NCI-H69 (cell line): ENCODE data around the gene RNF148.
"Not testable (repeated sequence)": the region's sequence is repeated elsewhere in the genome, so short reads cannot be mapped to it uniquely, and the experiment has no call there.

Experiments
- DNase-seq: peaks from one replicate; lab custom pipeline; 2025; lab: John Stamatoyannopoulos, UW

RNF148 gene

GRCh38 chr7:122691569-122692235, 11.0 kb downstream of the RNF148 start:
- DNase-seq: no peak

DNA sequence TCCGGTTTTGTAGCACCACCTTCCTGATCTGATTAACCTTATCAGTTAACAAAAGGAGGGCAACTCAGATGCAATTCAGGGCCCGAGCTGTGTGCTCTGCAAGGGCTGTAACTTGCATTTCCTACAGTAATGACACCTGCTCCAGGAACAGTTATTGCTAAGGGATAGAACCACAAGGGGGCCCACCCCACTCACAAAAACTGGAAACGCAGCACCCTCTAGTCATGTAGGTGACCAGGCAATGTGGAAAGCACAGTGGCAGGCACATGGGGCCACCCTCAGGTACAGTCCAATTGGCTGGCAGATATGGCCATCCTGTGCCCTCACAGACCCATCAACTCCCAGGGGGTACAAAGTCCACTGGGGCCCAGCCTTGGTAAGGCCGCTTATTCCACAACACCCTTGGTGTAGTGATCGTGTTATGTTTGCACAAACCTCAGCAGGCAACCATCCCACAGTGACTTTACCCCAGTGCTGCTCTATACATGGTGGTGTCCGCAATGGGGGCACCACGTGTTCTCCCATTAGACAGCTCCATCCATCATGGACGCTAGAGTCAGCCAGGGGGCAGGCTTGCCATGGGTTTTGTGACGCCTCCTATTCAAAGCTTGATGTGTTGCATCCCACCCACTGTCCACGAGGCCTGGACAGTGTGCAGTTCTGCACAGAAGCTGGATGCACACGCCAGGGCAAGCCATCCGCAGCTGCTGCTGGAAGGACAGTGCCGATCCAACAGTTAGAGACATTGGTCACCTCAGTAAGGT, 13.2 kb downstream of the RNF148 start:
- DNase-seq: peak; percentile 64

DNA sequence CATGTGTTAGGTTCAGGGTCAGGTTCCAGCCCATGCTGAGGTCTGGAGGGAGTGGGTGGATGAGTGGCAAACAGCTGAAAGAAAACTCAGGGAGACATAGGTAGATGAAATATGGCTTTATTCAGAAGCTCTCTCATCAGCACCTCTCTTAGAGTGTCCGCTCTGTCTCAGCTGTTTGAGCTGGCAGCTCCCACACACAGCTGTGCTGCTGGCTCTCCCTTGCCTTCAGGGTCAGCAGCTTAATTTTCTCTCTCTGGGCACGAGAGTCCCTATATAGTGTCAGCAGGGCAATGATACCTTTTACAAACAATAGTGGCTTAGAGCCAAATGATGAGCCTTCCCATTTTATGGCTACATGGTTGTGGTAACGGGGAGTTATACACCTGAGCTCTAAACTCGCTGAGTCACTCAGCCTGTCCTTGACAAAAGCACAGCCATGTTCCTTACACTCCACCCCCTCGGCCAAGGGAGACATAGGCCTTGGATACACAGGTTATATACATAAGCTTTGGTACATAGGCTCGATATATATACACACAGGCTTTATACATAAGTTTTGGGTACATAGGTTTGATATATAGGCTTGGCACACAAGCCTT, 14.2 kb downstream of the RNF148 start:
- peak; percentile 70 for DNase-seq

- DNase-seq: no peak
Measured at GRCh38 chr7:122686360-122686878, 16.3 kb downstream of the RNF148 start.

DNA sequence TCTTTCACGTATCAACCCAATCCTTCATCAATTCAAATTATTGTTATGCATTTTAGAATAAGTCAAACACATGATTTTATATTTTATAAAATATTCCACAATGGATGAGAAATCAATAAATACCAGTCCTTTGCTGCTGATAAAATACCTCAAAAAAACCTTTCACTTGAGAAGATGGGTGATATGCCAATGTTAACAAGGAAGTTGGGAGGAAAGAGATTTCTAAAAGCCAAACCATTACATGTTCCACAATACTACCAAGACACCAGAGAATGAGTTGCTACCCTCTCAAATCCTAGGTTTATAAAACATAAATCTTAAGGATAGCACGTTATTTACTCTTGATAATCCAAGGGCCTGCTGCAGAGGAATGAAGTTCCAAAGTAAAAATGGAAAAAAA, 18.2 kb downstream of the RNF148 start:
- DNase-seq: no peak

DNA sequence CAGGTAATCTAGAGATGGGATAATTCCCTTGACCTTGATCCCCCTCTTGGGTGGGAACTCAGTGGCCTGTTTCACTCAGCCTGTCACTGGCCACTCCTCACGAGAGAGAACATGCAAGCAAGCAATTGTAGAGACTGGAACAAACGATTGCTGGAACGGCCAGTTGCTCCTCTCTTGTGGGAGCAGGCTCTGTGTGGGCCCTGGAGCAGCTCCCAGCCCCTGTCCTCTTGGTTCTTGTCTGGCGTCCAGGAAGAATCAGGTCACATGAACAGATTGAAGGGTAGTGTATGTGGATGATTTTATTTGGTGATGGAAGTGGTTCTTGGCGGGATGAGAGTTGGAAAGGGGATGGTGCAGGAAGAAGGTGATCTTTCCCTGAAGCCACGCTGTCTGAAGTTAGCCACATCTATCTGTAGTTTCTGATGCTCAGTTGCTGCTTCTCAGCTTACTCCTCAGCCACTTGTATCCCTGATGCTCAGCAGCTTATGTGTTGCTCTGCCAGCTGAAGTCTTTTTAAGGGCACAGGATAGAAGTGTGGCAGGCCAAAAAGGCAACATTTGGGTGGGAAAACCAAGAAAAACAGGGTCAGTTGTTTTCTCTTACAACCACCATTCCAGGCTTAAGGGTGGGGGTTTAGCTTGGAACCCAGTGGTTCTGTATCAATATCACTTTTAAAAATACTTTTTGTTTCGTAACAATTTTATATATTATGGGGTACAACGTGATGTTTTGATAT, 19.7 kb downstream of the RNF148 start:
- DNase-seq: no peak

- DNase-seq: not testable (repeated sequence)
Measured at GRCh38 chr7:122681186-122681585, 21.5 kb downstream of the RNF148 start.

DNA sequence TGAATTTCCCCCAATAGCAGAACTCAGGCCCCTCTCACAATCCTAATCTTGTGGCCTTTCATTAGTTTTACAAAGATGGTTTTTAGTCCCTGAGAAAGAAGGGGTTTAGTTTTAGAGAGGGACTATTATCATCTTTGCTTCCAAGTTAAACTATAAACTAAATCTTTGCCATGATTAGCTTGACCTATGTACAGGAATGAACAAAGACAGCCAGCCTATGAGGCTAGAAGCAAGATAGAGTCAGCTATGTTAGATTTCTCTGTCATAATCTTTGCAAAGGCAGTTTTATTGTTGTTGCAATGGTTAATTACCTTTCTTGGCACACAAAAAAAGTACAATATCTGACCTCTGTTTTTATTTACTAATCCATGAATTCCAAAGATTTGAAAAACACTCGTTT, 22.9 kb downstream of the RNF148 start:
- no peak for DNase-seq

- not testable (repeated sequence) for DNase-seq
Measured at GRCh38 chr7:122679269-122679709, 23.4 kb downstream of the RNF148 start.

GRCh38 chr7:122677149-122677548, 25.6 kb downstream of the RNF148 start:
- DNase-seq: no peak

DNA sequence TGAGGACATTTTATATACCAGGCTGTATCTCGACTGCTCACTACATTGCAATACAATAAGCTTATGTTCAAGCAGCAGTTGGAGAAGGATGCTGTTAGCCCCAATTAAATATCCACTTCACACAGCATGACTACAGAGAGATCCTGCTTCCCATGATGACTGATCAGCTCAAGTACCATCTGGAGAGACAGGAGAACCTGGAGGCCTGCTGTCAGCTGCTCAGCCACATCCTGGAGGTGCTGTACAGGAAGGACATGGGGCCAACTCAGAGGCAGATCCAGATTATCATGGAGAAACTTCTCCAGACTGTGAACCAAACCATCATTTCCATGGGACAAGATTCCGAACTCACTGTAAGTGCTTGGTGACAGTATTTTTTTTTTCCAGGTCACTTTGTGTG, 26.3 kb downstream of the RNF148 start:
- DNase-seq: peak; percentile 73

- peak; percentile 17 for DNase-seq
Measured at GRCh38 chr7:122675621-122676020, 27.1 kb downstream of the RNF148 start.

- DNase-seq: no peak
Measured at GRCh38 chr7:122675011-122675410, 27.7 kb downstream of the RNF148 start.

DNA sequence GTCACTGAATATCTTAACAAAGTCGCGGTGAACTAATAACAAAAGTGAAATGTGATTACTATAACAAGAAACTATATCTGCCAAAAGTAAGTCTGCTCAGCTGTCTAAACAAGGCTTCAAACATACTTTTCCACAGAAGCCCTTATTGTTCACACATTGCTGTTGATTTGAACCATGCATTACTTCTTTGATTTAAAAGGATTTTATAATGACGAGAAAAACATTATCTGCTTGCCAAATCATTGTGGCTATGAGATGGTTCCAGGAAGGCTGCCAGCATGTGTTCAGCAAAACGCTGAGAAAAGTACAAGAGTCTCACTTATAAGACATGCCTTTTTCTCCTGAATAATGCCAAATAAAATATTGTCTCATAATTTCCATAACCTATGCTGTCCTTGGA, 28.2 kb downstream of the RNF148 start:
- no peak for DNase-seq

DNA sequence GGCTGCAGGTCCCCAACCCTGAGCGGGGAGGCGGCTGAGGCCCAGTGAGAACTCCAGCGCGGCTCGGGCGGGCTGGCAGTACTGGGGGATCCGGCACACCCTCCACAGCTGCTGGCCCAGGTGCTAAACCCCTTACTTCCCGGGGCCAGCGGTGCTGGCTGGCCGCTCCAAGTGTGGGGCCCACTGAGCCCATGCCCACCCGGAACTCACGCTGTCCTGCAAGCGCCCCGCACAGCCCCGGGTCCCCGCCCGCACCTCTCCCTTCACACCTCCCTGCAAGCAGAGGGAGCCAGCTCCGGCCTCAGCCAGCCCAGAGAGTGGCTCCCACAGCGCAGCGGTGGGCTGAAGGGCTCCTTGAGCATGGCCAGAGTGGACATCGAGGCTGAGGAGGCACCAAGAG, 28.8 kb downstream of the RNF148 start:
- DNase-seq: no peak

DNA sequence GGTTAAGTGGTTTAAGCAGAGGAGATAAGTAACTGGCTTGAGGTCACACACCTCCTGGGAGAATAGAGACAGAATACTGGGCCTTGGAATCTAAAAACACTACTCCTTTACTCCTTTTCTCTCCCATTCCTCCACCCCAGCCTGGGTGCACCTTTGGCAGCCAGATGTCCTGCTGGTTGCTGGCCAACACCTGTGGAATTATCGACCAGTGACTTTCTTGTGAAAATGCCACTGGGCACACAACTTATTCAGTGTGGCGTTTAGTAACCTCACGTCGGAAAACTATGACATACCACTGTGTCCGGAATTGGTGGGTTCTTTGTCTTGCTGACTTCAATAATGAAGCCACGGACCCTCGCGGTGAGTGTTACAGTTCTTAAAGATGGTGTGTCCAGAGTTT, 30.2 kb downstream of the RNF148 start:
- DNase-seq: no peak

- no peak for DNase-seq
Measured at GRCh38 chr7:122663733-122664132, 39.0 kb downstream of the RNF148 start.

DNA sequence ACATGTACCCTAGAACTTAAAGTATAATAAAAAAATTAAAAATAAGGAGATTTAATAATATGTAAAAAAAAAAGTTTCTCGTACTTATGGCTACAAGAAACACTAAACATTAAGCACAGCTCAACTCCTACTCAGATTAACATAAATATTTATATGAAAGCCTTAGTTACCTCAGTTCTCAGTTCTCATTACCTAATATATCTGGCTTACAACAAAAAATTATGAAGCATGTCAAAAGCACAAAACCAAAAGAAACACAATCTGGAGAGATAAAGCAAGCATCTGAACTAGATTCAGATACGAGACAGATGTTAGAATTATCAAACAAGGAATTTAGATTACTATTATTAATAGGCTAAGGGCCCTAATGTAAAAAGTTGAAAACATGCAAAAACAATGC, 43.9 kb downstream of the RNF148 start:
- DNase-seq: no peak

DNA sequence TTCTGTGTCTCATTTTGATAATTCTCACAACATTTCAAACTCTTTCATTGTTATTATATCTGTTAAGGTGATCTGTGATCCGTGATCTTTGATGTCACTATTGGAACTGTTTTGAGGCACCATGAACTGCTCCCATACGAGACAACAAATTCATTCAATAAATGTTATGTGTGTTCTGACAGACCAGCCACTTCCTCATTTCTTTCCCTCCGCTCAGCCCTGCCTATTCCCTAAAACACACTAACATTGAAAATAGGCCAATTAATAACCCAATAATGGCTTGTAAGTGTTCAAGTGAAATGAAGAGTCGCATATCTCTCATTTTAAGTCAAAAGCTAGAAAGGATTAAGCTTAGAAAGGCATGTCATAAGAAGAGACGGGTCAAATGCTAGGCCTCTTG, 49.0 kb downstream of the RNF148 start:
- no peak for DNase-seq

DNA sequence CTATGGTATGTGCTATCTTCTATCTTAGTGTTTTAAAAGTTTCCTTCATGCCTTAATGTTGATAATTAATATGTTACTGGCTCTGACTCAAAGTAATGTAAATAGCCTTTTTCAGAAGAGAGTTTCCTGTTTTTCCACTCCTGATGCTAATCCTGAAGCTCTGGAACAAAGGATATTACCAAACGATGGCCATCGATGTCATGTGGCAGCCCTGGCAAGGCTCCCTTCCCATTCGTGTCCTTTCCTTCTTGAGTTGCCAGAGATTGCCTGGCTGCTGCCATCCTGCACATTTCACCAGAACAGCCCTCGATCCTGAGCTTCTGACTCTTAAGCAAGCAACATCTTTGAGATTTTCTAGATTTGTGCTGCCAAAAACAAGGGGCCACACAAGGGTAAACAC, 49.8 kb downstream of the RNF148 start:
- no peak for DNase-seq
